NCI-H524 (cell line): ENCODE measurements around the gene AFAP1L1.

Source experiments
- DNase-seq, 2 experiments: peaks; one replicate each; lab custom pipeline; 2025; lab: John Stamatoyannopoulos, UW

Gene AFAP1L1

GRCh38 chr5:149348518-149348917 is 76.9 kb downstream of the AFAP1L1 start:
- no peak for DNase-seq

- no peak for DNase-seq
Measured at GRCh38 chr5:149349382-149349781, 77.7 kb downstream of the AFAP1L1 start.

- no peak for DNase-seq
Measured at GRCh38 chr5:149352169-149352568, 80.5 kb downstream of the AFAP1L1 start.

GRCh38 chr5:149353911-149354310 is 82.3 kb downstream of the AFAP1L1 start:
- DNase-seq, result no peak

GRCh38 chr5:149355688-149356087 is 84.0 kb downstream of the AFAP1L1 start:
- no peak for DNase-seq

GRCh38 chr5:149356391-149356790 is 84.7 kb downstream of the AFAP1L1 start:
- DNase-seq, result no peak

- DNase-seq, result peak; percentile 94 to 96
Measured at GRCh38 chr5:149357370-149358293, 86.0 kb downstream of the AFAP1L1 start, which contains the start of gene PCYOX1L. Gene PCYOX1L (plus strand): TSS chr5:149358046. CDS start chr5:149358069, 23 bp downstream.

GRCh38 chr5:149358294-149358651 is 86.6 kb downstream of the AFAP1L1 start:
- DNase-seq, result peak; percentile 9 to 36

- DNase-seq, result no peak
Measured at GRCh38 chr5:149358868-149359495, 87.3 kb downstream of the AFAP1L1 start.

- no peak for DNase-seq
Measured at GRCh38 chr5:149360272-149360671, 88.6 kb downstream of the AFAP1L1 start.

GRCh38 chr5:149362541-149362940 is 90.9 kb downstream of the AFAP1L1 start:
- DNase-seq, result no peak

- DNase-seq, result no peak
Measured at GRCh38 chr5:149363358-149363757, 91.7 kb downstream of the AFAP1L1 start.

- no peak for DNase-seq
Measured at GRCh38 chr5:149363936-149364335, 92.3 kb downstream of the AFAP1L1 start.

- DNase-seq, result no peak
Measured at GRCh38 chr5:149364719-149365118, 93.1 kb downstream of the AFAP1L1 start.

- DNase-seq, result no peak
Measured at GRCh38 chr5:149365418-149365817, 93.8 kb downstream of the AFAP1L1 start.

- DNase-seq, result no peak
Measured at GRCh38 chr5:149366169-149366729, 94.6 kb downstream of the AFAP1L1 start.

GRCh38 chr5:149367249-149367971 is 95.8 kb downstream of the AFAP1L1 start:
- peak; percentile 41 to 76 for DNase-seq

- no peak for DNase-seq
Measured at GRCh38 chr5:149367972-149368645, 96.5 kb downstream of the AFAP1L1 start.

GRCh38 chr5:149370878-149371277 is 99.2 kb downstream of the AFAP1L1 start:
- no peak for DNase-seq

- DNase-seq, result peak; percentile 50 to 54
Measured at GRCh38 chr5:149371296-149371962, 99.8 kb downstream of the AFAP1L1 start.
